ENCODE results near the gene STPG1. TPM values are rescaled to one million over a fixed set of nuclear protein-coding genes. Genes with fewer than 3 reads are reported as not detected.

Gene STPG1
- total RNA-seq, 2 donors from 2014 or later: 13.6 to 18.4 TPM

DNA sequence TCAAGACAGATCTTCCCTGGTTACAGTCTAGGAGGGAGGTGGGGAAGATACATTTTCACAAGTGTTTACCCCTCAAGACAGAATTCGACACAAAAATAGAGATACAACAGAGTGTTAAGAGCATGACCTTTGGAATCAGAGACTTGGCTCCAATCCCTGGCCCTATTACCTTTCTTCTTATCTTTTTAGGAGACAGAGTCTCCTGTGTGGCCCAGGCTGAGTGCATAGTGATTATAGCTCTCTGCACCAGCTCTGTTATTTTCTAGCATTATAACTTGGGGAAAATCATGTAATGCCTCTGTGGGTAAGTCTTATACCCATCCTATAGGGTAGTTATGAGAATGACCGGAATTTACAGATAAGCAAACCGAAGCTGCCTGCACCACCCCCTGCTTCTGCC lies 11.9 kb upstream of the STPG1 start:
- no peak overlapping the region for H3K4me3 ChIP-seq
- H3K4me1 ChIP-seq: no peaks in the 10 kb centered on the region
- TF ChIP-seq, protein P1, sequence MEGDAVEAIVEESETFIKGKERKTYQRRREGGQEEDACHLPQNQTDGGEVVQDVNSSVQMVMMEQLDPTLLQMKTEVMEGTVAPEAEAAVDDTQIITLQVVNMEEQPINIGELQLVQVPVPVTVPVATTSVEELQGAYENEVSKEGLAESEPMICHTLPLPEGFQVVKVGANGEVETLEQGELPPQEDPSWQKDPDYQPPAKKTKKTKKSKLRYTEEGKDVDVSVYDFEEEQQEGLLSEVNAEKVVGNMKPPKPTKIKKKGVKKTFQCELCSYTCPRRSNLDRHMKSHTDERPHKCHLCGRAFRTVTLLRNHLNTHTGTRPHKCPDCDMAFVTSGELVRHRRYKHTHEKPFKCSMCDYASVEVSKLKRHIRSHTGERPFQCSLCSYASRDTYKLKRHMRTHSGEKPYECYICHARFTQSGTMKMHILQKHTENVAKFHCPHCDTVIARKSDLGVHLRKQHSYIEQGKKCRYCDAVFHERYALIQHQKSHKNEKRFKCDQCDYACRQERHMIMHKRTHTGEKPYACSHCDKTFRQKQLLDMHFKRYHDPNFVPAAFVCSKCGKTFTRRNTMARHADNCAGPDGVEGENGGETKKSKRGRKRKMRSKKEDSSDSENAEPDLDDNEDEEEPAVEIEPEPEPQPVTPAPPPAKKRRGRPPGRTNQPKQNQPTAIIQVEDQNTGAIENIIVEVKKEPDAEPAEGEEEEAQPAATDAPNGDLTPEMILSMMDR (IDR thresholded peaks at IDR 0.05): no peak
- H3K27me3 ChIP-seq: no peaks in the 10 kb centered on the region
- H3K9me3 ChIP-seq: no peaks in the 10 kb centered on the region
- H3K27ac ChIP-seq: no peak overlapping the region
- peak; percentile 68 for DNase-seq
- no peaks in the 10 kb centered on the region for H3K36me3 ChIP-seq
- intact Hi-C loops (cut with DNase I): loop anchor here (10.0 kb wide), 1 partner anchor 209 kb away; no protein-coding TSS in a partner anchor
- H3K9ac ChIP-seq (ENCODE audit: low read depth in 2 of 2, low read length in 2 of 2): no peak overlapping the region

DNA sequence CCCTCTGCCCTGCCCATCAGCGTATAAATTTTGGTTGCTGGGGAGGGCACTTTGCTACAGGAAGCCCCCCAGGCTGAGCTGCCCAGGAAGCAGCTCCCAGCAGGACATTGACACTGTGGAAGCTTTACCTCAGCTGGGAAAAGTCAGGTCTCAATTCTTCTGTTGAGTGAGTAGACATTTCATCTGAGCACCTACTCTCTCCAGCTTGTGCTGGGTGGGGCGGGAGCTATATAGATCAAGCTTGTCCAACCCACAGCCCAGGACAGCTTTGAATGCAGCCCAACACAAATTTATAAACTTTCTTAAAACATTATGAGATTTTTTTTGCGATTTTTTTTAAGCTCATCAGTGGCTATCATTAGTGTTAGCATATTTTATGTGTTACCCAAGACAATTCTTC lies 11.4 kb upstream of the STPG1 start:
- TF ChIP-seq, protein P1 (IDR thresholded peaks at IDR 0.05): no peak
- Histone ChIP-seq H3K27ac (no peak overlapping the region), H3K36me3 (no peaks in the 10 kb centered on the region), H3K9ac (ENCODE audit: low read depth in 2 of 2, low read length in 2 of 2) (no peak overlapping the region), H3K9me3 (no peaks in the 10 kb centered on the region), H3K4me3 (no peak overlapping the region), H3K27me3 (no peaks in the 10 kb centered on the region), H3K4me1 (no peaks in the 10 kb centered on the region)
- DNase-seq: no peak
- intact Hi-C loops (cut with DNase I): loop anchor here (10.0 kb wide), 1 partner anchor 210 kb away; no protein-coding TSS in a partner anchor

DNA sequence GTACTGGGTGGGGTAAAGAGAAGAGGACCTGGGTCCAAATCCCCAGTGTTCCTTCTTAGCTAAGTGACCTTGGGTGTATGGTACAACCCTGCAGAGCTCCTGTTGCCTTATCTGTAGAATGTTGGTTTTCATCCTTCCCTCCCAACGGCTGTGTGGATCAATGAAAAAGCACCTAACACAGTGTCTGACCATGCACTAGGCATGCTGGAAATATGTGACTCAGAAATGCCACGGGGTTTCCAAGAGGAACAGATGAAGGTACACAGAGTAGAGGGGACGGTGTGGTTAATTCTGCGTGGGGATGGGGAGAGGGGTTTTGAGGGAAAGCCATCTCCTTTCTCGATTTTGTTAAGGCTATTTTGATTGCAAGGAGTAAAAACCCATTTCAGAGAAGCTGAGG lies 10.6 kb upstream of the STPG1 start:
- Histone ChIP-seq H3K4me1 (no peaks in the 10 kb centered on the region), H3K9ac (ENCODE audit: low read depth in 2 of 2, low read length in 2 of 2) (no peak overlapping the region), H3K27me3 (no peaks in the 10 kb centered on the region), H3K27ac (no peak overlapping the region), H3K36me3 (no peaks in the 10 kb centered on the region), H3K4me3 (no peak overlapping the region), H3K9me3 (no peaks in the 10 kb centered on the region)
- no peak for DNase-seq
- intact Hi-C loops (cut with DNase I): loop anchor here (10.0 kb wide), 1 partner anchor 211 kb away; no protein-coding TSS in a partner anchor
- TF ChIP-seq, protein P1 (IDR thresholded peaks at IDR 0.05): no peak

DNA sequence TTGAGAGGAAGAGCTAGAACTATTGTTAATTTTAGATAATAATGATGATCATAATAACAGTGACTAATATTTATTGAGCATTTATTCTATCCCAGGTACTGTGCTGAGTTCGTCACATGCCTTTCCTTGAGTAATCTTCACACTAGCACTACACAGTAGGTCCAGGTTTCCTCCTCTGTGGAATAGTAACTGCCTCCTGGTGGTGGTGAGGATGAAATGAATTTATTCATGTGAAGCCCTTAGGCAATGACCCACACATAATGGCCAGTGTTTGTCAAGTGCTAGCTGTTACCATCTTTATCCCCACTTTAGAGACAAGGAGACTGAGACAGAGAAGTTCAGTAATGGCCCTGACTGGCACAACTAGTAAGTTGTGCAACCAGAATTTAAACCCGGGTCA lies 7.9 kb upstream of the STPG1 start:
- TF ChIP-seq, protein P1 (IDR thresholded peaks at IDR 0.05): no peak
- Histone ChIP-seq H3K4me3 (no peak overlapping the region), H3K36me3 (no peaks in the 10 kb centered on the region), H3K27ac (no peak overlapping the region), H3K4me1 (peaks cover 7% of the 10 kb centered on the region), H3K27me3 (no peaks in the 10 kb centered on the region), H3K9me3 (no peaks in the 10 kb centered on the region), H3K9ac (ENCODE audit: low read depth in 2 of 2, low read length in 2 of 2) (no peak overlapping the region)
- no peak for DNase-seq
- intact Hi-C loops (cut with DNase I): loop anchor here (10.0 kb wide), 1 partner anchor 213 kb away; no protein-coding TSS in a partner anchor

DNA sequence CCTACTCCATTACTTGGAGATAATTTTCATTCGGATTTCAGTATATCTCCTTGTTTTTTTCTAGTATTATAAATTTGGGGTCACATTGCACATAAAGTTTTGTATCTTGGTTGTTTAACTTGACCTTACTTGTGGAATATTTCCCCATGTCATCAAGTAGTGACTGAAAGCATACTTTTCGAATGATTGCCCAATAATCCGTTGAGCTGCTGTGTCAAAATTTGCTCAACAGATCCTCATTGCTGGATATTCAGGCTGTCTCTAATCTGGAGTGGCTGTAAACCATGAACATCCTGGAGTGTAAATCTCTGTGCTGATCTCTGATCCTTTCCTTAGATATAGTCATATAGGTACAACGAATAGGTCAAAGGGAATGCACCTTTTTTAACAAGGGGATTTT lies 7.0 kb upstream of the STPG1 start:
- TF ChIP-seq, protein P1 (IDR thresholded peaks at IDR 0.05): no peak
- Histone ChIP-seq H3K9me3 (no peaks in the 10 kb centered on the region), H3K4me3 (no peak overlapping the region), H3K36me3 (no peaks in the 10 kb centered on the region), H3K27me3 (no peaks in the 10 kb centered on the region), H3K27ac (no peak overlapping the region), H3K4me1 (peaks cover 9% of the 10 kb centered on the region), H3K9ac (ENCODE audit: low read depth in 2 of 2, low read length in 2 of 2) (no peak overlapping the region)
- DNase-seq: no peak
- intact Hi-C loops (cut with DNase I): loop anchor here (10.0 kb wide), 1 partner anchor 214 kb away; no protein-coding TSS in a partner anchor
